Camera-type eye (tissue), 1 donor: ENCODE measurements around the gene SURF6. TPM values are rescaled to one million over a fixed set of nuclear protein-coding genes. Genes with fewer than 3 reads are reported as not detected.

Experiments used
- total RNA-seq: library from RNA; depleted of rRNA; stranded (reverse); fragments of >200 nt; gene quantifications from one replicate; pipeline ENCODE4 v1.2.3, GENCODE V29; 2014

SURF6 gene
- total RNA-seq, result 20.2 TPM

DNA sequence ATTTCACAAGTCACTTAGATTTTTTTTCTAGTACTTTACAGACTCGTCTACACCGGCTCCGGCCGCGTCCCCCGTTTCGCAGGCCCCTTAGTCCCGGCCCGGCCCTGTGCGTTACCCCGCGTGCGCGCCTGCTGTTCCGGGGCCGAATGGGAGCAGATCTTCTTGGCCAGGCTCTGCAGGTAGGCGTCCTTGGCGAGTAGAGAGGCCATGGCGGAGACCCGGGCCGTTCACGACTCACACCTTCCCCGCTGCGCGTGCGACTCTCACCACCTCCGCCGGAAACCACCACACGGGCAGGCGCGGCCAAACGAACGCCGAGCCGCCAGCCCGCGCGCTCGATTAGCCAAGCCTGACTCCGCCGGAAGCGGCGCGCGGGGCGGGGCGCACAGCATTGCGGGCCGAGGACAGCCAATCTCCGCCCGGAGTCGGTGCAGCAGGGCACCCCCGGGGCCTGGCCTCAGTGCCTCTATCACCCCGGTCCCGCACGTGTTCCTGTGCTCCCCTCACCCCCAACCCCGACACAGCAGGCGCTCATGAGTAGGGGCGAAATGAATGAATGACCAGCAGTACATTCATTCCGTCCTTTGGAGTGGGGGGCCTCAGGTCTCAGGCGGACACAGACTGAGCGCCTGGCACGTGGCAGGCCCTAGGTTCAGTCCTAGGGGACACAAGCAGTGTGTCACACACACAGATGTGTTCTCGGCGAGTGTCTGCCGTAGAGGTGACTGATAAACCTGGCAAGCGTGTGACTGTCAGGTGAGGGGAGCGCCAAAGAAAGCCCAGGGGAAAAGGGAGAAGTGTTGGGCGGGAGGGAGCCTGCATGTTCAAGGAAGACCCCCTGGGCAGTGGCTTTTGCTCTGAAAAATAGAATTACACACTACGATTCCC lies at the start of gene SURF6:
SURF6 (minus strand) TSS at position 265 of the 888 bp plus-strand sequence; CDS start at position 209, 56 bp downstream.

DNA sequence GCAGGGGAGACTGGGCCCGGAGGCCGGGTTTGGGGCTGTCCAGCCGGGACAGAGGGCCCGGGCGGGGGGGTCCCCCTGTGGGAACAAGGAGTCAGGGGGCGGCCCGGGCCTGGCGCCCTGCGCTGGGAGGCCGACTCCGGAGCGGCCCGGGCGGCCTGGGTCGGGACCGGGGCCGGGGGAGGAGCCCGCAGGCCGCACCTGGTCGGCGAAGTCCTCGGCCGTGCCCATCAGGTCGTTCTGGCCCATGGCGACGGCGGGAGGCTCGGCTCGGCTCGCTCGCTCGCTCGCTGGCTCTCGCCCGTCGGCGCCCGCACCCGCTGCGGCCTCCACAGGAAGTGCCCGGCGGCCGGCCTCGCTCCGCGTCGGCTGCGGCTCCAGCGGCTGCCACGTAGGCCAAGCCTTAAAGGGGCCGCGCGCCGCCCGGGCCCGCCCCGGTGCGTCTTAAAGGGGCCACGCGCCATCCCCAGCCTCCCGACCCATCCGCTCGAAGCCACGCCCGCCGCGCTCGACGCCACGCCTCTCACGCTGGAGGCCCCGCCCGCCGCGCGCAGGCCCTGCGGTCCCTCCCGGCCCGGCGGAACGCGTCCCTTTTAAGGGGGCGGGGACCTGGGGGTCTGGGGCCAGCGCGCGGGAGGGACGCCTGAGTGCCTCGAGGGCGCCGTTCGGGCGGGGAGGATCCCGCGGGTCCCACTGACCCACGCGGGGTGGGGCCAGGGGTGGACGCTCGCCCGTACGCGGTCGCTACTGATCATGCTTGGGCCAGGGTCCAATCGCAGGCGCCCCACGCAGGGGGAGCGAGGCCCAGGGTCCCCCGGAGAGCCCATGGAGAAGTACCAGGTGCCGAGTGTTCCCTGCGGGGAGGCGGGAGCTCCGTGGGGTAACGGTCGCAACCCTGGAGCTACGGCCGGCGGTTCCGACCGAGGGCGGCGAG lies 40.0 kb upstream of the SURF6 start, which contains the start of the genes STKLD1 and SURF4:
STKLD1 (plus strand) TSS at position 643 of the 931 bp plus-strand sequence; CDS start at position 751, 108 bp downstream.
SURF4 (minus strand) TSS at position 337 of the 931 bp plus-strand sequence; CDS start at position 246, 91 bp downstream.

DNA sequence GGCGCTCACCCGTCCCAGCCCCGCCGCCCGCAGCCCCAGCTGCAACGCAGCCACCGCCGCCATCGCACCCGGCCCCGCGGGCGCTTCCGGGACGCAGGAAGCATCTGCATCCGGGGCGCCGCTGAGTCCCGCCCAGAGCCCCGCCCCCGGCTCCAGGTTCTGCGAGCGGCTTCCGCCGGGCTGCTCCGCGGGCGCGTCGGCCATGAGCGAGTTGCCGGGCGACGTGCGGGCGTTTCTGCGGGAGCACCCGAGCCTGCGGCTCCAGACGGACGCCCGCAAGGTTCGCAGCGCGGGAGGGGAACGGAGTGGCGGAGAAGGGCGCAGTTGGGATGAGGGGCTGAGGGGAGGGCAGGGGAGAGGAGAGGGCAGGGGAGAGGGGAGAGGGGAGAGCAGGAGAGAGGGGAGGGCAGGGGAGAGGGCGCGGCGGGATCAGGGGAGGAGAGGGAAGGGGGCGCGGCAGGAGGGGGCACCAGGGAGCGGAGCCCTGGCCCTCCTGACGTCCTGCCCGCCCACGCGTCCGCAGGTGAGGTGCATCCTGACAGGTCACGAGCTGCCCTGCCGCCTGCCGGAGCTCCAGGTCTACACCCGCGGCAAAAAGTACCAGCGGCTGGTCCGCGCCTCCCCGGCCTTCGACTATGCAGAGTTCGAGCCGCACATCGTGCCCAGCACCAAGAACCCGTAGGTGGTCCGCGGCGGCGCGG lies 20.6 kb upstream of the SURF6 start, which contains the start of the genes SURF1 and SURF2:
SURF1 (minus strand) TSS at position 97 of the 701 bp plus-strand sequence; CDS start at position 63, 34 bp downstream.
SURF2 (plus strand) TSS at position 160 of the 701 bp plus-strand sequence; CDS start at position 203, 43 bp downstream.

DNA sequence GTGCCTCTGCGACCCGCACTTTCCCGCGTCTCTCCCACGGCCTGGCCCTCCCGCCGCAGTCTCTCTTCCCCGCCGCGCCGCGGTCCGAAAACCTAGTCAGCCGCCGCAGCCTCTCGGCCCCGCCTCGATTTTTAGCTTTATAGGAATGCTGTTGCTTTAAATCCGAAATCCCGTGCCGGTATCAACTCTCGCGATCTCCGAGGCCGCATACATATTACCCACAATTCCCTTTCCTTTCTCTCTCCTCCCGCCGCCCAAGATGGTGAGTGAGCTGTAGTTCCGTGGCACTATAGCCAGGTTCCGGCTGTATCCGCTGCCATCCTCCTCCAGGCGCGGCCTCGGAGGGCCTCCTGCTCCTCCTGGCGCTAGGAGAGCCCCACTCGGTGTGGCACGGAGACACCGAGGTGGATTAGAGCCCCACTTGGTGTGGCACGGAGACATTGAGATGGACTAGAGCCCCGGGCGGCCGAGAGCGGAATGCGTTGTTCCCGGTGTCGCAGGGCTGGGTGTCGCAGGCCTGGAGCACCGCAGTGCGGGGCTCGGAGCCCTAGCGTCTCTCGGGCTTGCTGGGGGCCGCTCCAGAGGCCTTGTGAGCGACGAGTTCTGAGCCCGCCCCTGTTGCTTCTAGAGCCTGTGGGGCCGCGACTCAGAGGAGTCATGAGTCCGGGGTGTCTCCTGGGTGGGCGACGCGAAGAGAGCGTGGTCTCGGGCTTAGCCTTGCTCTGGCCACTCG lies 12.2 kb upstream of the SURF6 start, which contains the start of the genes MED22 and RPL7A:
MED22 (minus strand) TSS at position 147 of the 733 bp plus-strand sequence. CDS start 1,469 bp downstream, outside the sequence.
RPL7A (plus strand) TSS at position 234 of the 733 bp plus-strand sequence; CDS start at position 260, 26 bp downstream.

Other genes with a start within 250 kb of the SURF6 start
- 72.9 TPM for gene RALGDS, start 214.9 kb downstream of the SURF6 start, total RNA-seq
- 10.4 TPM for gene GBGT1, start 172.3 kb downstream of the SURF6 start, total RNA-seq
- gene OBP2B, start 126.9 kb downstream of the SURF6 start, total RNA-seq, result not detected
- 2.0 TPM for gene ABO, start 61.0 kb downstream of the SURF6 start, total RNA-seq
- gene MED22, start 11.9 kb upstream of the SURF6 start, total RNA-seq, result 50.6 TPM
- 1,215 TPM for gene RPL7A, start 12.0 kb upstream of the SURF6 start, total RNA-seq
- gene SURF1, start 20.3 kb upstream of the SURF6 start, total RNA-seq, result 18.3 TPM
- gene SURF2, start 20.4 kb upstream of the SURF6 start, total RNA-seq, result 9.7 TPM
- 136 TPM for gene SURF4, start 39.9 kb upstream of the SURF6 start, total RNA-seq
- gene STKLD1, start 40.2 kb upstream of the SURF6 start, total RNA-seq, result 1.3 TPM
- gene REXO4, start 81.8 kb upstream of the SURF6 start, total RNA-seq, result 20.8 TPM
- gene ADAMTS13, start 86.2 kb upstream of the SURF6 start, total RNA-seq, result 5.1 TPM
- 19.4 TPM for gene CACFD1, start 123.8 kb upstream of the SURF6 start, total RNA-seq
- gene SLC2A6, start 142.9 kb upstream of the SURF6 start, total RNA-seq, result 2.9 TPM
- gene MYMK, start 188.8 kb upstream of the SURF6 start, total RNA-seq, result 2.1 TPM
- 4.3 TPM for gene ADAMTSL2, start 198.5 kb upstream of the SURF6 start, total RNA-seq